GM19240 (cell line): ENCODE measurements around the gene NTRK3.

Experiments used
- DNase-seq: peaks from one replicate; pipeline ENCODE4 v3.0.0; 2011; ENCODE audit warnings: low spot score; ENCODE audit not compliant: insufficient read length

NTRK3 gene

GRCh38 chr15:88256279-88257230 is at the start of gene NTRK3:
NTRK3 (minus strand) TSS chr15:88256739; CDS start chr15:88256153, 586 bp downstream.
- no peak for DNase-seq

- DNase-seq, result no peak
Measured at GRCh38 chr15:88303395-88303794, 46.9 kb upstream of the NTRK3 start.

GRCh38 chr15:88302373-88302772 is 45.8 kb upstream of the NTRK3 start:
- no peak for DNase-seq

DNA sequence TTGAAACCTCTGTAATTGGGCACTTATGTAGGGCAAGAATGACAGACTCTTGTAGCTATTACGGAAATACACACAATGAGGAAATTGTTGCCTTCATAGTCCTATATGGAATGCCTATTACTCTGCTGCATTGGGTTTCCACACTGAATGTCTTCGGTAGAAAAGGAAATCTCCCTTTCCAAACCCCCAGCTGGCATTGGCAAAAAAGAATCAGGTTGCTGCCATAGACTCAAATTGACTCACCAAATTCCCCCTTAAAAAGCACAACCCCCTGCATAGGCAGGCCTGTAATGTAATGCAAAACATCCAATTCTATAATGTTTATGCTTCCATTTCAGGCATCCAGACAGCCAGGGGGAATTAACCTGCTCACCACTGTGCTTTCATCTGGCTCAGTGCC is 44.8 kb upstream of the NTRK3 start:
- DNase-seq, result no peak

DNA sequence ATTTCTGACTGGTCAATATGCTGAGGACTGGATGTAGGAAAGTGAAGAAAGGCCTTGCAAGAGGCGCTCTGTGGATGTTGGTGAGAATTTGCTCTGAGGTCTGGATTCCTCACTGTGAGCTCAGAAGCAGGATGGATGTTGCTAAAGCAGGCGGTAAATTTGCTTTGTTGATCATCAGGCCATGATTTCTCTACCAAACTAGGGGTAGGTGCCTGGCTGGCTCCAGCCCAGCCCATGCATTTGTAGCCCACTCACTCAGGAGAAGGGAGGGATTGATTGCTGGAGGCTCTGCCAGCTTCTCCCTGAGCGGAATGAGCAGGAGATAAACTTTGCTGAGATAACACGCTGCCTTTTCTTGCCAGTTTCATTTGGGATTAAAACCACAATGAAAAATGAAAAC is 44.3 kb upstream of the NTRK3 start:
- DNase-seq, result no peak

GRCh38 chr15:88300089-88300488 is 43.5 kb upstream of the NTRK3 start:
- no peak for DNase-seq

- no peak for DNase-seq
Measured at GRCh38 chr15:88299497-88299896, 43.0 kb upstream of the NTRK3 start.

DNA sequence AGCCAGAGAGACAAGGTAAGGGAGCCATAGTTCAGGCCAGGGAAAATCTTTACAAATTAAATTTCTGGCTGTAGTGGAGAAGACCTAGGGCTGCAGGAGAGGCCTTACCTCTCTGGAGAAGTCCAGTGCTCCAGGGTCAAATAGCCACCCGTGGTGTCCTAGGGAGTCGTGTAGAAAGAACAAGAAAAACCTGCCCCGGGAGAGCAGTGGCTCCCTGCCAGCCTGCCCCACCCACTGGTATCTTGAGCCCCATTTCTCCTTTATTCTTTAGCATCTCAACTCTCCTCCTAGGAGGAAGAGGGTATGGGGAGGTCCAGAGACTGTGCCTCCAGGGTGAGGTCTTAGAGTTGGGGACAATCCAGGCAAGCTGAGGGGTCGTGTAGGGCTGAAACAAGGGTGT is 32.1 kb upstream of the NTRK3 start:
- DNase-seq, result no peak

GRCh38 chr15:88288206-88288605 is 31.7 kb upstream of the NTRK3 start:
- no peak for DNase-seq

DNA sequence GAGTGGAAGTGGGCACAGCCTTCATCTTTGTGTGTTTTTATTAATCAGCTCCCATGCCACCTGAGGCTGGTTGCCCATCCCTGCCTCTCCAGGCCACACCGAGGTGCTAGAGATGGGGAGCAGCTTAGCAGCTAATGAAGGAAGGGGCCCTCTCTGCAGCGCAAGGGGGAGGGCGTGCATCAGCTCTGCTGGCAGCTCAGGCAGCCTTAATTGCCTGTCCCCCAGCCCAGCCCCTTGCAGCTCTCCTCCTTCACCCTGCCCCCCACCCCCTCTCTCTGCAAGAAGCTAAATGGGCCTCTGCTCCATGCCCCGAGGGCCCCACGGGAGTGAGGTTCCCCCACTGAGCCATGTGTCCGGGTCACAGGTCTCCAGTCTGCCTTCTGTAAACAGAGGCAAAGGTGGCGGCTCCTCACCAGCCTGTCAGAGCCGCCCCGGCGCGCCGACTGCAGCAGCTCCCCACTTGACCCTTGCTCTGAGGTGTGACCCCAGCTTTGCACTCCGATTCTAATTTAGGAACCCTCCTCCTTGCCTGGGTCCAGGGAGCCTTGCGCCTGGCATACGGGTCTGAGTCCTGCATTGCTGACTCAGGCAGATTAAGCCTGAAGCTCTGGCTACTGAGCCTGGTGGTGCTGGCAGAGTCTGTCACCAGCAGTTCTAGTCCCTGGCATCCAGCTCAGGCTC is 27.9 kb upstream of the NTRK3 start:
- DNase-seq, result no peak

- DNase-seq, result no peak
Measured at GRCh38 chr15:88282614-88283013, 26.1 kb upstream of the NTRK3 start.

DNA sequence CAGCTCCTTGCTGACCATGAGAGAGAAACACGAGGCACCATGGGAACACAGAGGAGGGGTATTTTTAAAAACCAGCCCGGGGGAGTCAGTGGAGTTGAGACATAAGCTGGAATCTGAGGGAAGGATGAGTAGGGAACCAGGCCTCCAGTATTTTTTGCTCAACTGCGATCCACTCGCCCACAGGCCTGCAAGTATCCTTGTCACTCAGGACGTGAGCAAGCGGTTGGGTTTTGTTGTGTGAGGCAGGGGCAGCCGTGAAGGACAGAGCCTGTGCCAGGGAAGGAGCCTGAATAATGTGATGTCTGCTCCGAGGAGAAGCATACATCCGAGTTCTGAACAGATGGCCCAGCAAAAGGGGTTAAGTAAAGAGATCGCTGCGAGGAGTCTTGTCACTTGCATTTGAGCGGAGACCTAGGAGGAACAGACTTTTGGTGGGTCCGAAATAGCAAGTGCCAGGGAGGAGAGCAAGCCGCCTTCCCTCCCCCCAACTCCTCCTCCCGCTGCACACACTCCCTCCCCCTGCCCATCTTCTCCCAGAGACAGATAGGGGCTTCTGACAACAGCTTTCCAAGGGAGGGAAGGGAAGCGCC is 20.4 kb upstream of the NTRK3 start:
- DNase-seq, result no peak

GRCh38 chr15:88275804-88276203 is 19.3 kb upstream of the NTRK3 start:
- no peak for DNase-seq

- DNase-seq, result peak; percentile 85
Measured at GRCh38 chr15:88274553-88275460, 18.3 kb upstream of the NTRK3 start.

DNA sequence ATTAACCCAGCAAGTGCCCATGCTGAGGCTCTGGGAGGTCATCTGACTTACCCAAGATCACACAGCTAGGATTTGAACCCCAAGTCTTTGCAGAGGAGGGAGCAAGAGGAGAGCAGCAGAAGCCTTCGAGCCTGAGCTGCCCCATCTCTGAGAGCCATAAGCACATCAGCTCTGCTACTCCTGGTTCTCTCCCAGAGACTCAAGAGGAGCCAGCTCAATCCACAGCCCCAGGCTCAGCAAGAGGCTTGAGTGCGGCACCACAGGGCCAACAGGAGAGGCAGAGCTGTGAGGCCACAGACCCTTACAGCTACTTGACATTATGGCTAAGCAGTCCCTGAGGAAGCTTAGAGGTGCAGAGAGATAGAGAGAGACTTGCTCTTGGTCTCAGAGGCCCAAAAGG is 15.9 kb upstream of the NTRK3 start:
- DNase-seq, result no peak

- no peak for DNase-seq
Measured at GRCh38 chr15:88269356-88270062, 13.0 kb upstream of the NTRK3 start.

GRCh38 chr15:88267720-88268119 is 11.2 kb upstream of the NTRK3 start:
- no peak for DNase-seq

DNA sequence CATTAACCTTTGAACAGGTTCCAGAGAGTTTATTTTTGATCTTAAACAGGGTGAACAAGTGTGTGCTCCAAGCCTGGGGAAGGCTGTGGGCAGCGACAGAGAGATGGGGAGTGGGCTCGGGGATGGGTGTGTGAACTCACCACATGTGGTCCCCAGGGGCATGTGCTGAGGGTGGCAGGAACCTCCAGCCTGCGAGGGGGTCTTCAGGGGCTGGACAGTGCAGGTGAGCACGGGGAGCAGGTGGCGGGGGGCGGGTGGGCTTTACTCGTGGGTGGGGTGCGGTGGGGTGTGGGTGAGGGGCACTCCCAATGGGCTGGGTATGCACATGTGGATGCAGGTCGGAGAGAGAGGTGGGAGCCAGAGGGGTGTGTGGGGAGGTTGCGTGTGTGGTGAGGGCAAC is 9.6 kb upstream of the NTRK3 start:
- DNase-seq, result no peak

DNA sequence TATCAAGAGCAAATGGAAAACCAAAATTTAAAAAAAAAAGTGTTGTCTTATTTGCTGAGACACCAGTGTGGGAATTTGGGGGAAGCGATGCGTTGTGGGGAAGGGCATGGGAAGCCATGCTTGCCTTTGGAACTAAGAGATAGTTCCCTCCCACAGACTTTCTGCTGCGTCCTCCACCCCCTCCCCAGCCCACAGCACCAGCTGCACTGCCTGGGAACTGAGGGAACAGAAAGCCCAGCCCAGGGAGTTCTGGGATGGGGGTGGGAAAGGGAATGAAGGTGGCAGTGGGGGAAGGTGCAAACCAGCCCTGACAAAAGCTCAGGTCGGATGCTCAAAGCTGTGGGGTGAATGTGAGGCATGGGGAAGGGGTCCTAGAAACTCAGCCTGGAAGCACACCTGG is 8.1 kb upstream of the NTRK3 start:
- DNase-seq, result no peak

- no peak for DNase-seq
Measured at GRCh38 chr15:88262064-88262463, 5.5 kb upstream of the NTRK3 start.
